NCI-H69 (cell line): ENCODE results near the gene ERCC3.
A peak's percentile ranks its signal among the peaks of the same experiment; 100 is the strongest.
"Not testable (repeated sequence)": the region's sequence is repeated elsewhere in the genome, so short reads cannot be mapped to it uniquely, and the experiment has no call there.

Experiments
- DNase-seq: peaks from one replicate; lab custom pipeline; 2025; lab: John Stamatoyannopoulos, UW

ERCC3 gene

GRCh38 chr2:127278959-127279358, 15.0 kb downstream of the ERCC3 start:
- DNase-seq: no peak

GRCh38 chr2:127277028-127277427, 16.9 kb downstream of the ERCC3 start:
- DNase-seq: no peak

GRCh38 chr2:127275789-127276188, 18.2 kb downstream of the ERCC3 start:
- DNase-seq: no peak

- DNase-seq: no peak
Observed at GRCh38 chr2:127275356-127275755, 18.6 kb downstream of the ERCC3 start.

- peak; percentile 3 for DNase-seq
Observed at GRCh38 chr2:127270663-127271062, 23.3 kb downstream of the ERCC3 start.

- no peak for DNase-seq
Observed at GRCh38 chr2:127261804-127262406, 32.0 kb downstream of the ERCC3 start.

GRCh38 chr2:127259355-127259754, 34.6 kb downstream of the ERCC3 start:
- no peak for DNase-seq

- no peak for DNase-seq
Observed at GRCh38 chr2:127256866-127257265, 37.1 kb downstream of the ERCC3 start.

GRCh38 chr2:127256381-127256780, 37.6 kb downstream of the ERCC3 start:
- no peak for DNase-seq

- no peak for DNase-seq
Observed at GRCh38 chr2:127255721-127256120, 38.2 kb downstream of the ERCC3 start.

GRCh38 chr2:127255146-127255545, 38.8 kb downstream of the ERCC3 start:
- DNase-seq: no peak

- no peak for DNase-seq
Observed at GRCh38 chr2:127254386-127254981, 39.5 kb downstream of the ERCC3 start.

GRCh38 chr2:127241184-127241583, 52.8 kb downstream of the ERCC3 start:
- not testable (repeated sequence) for DNase-seq

- DNase-seq: no peak
Observed at GRCh38 chr2:127239395-127239794, 54.5 kb downstream of the ERCC3 start.

GRCh38 chr2:127237768-127238167, 56.2 kb downstream of the ERCC3 start:
- DNase-seq: not testable (repeated sequence)

GRCh38 chr2:127235082-127235702, 58.8 kb downstream of the ERCC3 start:
- no peak for DNase-seq

GRCh38 chr2:127233710-127234109, 60.2 kb downstream of the ERCC3 start:
- DNase-seq: no peak

GRCh38 chr2:127231130-127231865, 62.6 kb downstream of the ERCC3 start:
- DNase-seq: no peak

GRCh38 chr2:127229555-127229954, 64.4 kb downstream of the ERCC3 start:
- DNase-seq: no peak

GRCh38 chr2:127228102-127228501, 65.8 kb downstream of the ERCC3 start:
- DNase-seq: no peak

GRCh38 chr2:127227264-127227660, 66.7 kb downstream of the ERCC3 start:
- DNase-seq: not testable (repeated sequence)

- peak; percentile 46 for DNase-seq
Observed at GRCh38 chr2:127226520-127227263, 67.3 kb downstream of the ERCC3 start.
